DMS 273 treated with DMSO at 0.1 percent for 48 hours (cell line): ENCODE data around the gene VPS13A.

Experiments
- DNase-seq: peaks from one replicate; lab custom pipeline; 2025; lab: John Stamatoyannopoulos, UW

Gene VPS13A

DNA sequence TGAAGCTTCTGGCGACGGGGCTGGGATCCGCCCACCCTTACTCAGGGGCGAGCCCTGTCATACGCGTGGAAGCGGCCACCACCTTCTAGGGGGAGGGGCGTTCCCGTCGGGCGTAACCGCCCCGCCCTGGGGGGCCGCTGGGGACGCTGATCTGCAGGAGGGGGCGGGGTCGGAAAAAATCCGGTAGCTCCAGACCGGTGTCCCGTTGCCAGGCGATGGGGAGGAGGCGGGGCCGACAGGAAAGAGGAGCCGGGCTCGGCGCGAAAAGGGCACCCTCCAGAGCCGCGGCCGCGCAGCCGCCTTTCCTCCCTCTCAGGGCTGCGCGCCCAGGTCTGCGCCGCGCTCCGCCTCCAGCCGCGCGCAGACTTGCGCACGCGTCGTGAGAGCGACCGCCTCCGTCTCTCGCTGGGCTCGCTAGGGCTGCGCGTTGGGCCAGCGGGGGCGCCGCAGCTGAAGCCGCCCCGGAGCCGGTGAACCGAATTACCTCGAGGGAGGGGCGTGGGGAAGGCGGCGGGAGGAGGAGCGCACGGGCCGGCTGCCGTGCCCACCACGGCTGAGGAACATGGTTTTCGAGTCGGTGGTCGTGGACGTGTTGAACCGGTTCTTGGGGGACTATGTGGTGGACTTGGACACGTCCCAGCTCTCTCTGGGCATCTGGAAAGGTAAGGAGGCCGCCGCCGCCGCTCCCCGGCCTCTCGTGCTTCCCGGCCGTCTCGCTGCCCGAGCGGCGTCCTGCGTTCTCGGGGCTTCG, at the start of gene VPS13A:
Gene VPS13A, plus strand, starts transcription at position 392 of the 751 bp plus-strand sequence. Its CDS starts 171 bp downstream, at position 563.
- DNase-seq: peak; percentile 84

DNA sequence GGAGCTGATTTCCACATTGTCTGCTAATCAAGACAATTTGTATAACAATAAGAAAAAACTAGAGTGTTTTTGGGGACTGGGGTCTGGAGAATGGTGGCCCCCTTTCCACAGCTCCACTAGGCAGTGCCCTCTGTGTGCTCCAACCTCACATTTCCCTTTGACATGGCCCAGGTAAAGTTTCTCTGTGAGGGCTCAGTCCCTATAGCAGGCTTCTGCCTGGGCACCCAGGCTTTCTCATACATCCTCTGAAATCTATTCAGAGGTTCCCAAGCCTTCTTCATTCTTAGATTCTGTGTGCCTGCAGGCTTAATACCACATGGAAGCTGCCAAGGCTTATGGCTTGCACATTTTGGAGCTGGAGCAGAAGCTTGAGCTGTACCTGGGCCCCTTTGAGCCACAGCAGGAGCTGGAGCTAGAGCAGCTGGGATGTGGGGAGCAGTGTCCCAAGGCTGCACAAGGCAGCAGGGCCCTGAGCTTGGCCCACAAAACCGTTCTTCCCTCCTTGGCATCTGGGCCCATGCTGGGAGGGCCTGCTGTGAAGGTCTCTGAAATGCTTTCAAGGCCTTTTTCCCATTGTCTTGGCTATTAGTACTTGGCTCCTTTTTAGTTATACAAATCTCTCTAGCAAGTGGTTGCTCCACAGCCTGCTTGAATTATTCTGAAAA, 49.1 kb upstream of the VPS13A start:
- DNase-seq: no peak

DNA sequence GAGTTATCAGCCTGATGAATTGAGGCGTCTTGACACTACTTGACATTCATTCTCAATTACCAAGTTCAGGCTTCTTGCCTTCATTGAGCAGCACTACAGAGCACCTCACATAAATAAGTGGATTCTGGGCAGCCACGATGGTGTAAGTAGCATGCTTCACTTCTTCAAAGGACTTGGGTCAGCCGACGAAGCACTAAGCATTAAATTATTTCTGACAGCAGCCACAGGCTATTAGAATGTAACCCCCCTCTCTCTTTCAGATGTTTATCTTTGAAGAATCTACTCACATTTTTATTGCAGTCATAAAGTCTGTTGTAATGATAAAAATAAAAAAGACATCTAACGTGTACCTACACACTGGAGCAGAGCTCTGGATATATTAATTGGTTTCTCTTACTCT, 45.9 kb upstream of the VPS13A start:
- DNase-seq: no peak

DNA sequence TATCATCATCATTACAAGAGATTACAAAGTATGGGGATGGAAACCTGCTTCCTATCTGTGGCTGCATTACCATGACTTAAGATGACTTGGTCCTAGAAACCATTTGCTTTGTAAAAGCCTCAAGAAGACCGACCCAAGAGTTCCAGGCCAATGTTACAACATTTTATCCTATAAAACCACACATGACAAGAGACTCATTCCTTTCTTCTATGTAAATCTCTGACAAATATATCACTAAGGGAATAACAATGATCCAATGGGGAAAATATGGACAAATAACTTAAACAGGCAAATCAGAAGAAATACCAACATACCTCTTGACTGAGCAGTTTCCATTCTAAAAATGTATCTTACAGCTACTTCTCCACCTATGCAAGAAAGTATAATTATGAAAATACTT, 44.3 kb upstream of the VPS13A start:
- DNase-seq: no peak

DNA sequence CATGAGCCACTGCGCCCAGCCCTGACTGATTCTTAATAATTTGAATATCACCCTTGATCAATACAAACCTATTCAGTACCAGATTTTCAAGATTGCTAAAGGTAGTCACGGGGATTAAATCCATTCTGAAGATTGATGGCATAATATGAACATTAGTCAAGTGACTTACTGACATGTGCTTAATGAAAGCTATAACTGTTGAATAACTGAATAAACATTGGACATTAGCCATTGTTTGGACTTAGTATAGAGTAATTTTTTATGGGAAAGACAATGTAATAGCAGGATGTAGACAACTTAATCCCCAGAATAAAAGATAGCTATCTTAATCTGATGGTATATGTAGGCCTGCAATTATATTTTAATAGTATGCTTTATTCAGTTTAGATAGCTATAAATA, 35.0 kb upstream of the VPS13A start:
- no peak for DNase-seq

DNA sequence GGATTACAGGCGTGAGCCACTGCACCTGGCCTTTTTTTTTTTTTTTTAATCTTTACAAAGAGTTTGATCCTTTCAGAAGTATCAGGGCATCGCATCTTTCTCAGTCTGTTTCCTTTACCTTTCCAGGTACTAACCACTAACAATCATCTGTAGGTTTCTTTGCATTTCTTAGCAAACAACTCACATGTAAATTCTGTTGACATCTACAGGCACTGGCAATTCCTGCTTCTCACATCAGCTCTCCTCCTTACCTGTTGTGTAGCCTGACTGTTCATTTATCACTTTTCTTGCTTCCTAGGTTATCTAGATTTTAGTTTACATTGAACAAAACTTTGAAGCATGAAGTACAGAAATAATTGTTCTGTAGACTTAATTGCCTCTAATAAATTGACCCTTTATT, 27.5 kb upstream of the VPS13A start:
- no peak for DNase-seq

DNA sequence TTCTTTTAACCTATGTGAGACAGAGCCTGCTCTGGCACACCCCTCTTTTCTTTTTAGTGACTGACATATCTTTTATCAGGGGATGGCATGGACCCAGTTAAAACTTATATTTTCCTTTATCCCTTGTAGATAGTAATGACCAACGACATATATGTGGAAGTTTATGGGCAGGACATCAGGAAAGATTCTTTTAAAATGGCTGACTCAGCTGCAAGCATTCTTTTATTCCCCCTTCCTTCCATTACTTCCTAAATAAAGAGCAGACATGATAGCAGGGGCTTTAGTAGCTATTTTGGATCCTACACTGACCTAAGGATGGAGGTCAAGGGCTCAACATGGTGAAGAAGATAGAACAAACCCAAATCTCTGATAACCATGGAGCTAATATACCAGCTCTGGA, 25.0 kb upstream of the VPS13A start:
- no peak for DNase-seq

DNA sequence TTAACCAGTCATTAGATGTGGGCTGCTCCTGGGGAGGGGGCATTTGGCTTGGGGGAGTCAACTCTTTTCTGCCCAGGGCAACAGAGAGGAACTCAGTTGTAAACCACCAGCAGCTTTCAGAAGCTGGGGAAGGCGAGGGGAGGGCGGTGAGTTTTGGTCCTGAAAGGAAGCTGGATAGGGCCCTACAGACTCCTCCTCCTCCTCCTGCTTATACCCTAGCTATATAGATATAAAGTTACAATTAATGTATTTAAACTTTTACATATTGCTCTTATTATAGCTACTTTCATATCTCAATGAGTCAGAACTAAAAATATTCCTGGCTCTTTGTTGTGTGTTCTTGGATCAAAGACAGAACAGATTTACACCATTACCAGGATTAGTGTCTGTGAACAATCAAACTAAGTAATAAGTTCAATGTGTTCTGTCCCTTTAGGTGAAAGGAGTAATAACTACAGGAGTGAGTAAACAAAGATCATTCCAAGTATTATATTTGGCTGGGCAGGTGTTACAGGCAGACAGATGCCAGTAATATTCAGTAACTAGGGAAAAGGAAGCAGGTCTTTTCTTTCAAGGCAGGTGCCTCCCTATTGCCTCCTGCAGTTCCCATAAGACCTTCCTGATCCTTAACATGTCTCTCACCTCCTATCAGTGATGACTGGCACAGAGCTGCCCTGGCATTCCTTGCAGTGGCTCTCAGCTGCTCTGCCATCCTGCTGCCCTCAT, 20.5 kb upstream of the VPS13A start:
- no peak for DNase-seq

DNA sequence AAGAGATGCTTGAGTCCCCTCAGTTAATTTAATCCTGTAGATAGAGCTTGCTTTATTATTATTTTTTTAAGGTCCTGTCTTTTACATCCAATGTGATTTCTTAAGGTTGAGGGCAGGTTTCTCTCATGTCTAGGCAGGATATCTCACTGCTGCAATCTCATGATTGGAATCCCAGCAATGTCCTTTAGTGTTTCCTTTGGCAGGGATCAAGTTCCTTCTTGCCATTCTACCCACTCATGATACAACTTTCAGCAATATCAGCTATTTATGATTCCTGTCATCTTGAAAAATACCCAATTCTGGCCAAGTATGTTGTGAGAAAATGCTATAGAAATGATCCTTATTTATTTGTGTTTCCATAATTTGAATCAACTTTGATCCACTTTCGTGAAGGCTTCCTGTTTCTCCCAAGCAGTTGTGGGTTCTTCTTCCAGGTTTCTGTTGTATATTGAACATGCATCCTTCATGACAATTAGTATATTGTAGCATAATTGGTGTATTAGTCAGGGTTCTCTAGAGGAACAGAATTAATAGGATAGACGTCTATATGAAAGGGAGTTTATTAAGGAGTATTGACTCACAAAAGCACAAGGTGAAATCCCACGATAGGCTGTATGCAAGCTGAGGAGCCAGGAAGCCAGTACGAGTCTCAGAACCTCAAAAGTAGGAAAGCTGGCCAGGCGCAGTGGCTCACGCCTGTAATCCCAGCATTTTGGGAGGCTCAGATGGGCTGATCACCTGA, 18.4 kb upstream of the VPS13A start:
- no peak for DNase-seq

DNA sequence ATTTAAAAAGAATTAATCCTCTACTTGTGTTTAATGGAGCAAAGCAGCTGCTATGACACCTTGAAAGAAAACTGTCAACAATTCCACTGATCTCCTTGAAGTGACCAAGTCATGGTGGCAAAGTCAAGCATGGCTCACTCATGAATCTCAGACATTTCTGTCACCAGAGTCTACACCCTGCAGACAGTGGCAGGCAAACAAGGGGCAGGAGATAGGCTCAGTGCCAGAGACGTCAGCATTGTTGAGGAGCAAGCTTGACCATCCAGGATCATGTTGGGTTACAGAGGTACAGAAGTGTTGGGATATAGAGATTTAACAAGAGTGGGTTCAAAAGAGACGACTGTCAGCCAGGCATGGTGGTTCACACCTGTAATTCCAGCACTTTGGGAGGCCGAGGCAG, 16.1 kb upstream of the VPS13A start:
- DNase-seq: no peak

DNA sequence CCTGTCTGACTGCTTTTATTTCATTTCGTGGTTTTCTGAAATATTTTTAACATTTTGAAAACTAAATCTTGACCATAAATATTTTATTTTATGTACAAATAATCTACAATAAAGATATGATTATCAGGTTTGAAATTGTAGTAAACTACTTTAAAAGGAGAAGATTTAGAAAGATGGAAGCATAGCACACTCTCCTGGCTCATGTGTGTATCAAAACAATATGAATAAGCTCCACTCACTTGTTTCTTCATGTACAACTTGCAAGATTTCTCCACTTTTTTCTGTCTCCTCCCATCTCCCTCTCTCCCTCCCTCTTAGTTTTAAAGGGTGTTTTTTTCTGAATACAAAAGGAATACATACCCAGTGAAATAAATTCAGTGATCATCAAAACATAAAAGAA, 15.4 kb upstream of the VPS13A start:
- DNase-seq: no peak

DNA sequence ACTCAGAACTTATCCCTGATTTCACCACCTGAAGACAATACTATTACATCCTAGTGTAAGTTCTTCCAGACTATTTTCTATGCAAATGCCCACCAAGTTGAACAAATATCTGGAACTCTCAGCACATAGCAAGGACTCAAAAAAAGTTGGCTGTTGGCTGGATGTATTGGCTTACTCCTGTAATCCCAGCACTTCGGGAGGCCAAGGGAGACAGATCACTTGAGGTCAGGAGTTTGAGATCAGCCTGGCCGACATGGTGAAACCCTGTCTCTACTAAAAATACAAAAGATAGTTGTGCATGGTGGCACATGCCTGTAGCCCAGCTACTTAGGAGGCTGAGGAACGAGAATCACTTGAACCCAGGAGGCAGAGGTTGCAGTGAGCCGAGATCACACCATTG, 15.0 kb upstream of the VPS13A start:
- no peak for DNase-seq

DNA sequence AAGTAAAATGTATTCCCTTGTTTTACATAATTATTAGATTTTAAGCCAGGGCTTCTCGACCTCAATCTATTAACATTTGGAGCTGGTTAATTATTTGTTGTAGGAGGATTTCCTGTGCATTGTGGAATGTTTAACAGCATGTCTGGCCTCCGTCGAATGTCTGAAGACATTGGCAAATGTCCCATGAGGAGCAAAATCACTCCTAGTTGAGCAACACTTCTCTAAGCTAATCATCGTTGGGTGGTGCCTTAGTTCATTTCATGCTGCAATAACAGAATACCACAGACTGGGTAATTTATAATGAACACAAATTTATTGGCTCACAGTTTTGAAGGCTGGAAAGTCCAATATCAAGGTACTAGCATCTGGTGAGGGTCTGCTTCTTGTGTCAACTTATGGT, 13.4 kb upstream of the VPS13A start:
- no peak for DNase-seq

DNA sequence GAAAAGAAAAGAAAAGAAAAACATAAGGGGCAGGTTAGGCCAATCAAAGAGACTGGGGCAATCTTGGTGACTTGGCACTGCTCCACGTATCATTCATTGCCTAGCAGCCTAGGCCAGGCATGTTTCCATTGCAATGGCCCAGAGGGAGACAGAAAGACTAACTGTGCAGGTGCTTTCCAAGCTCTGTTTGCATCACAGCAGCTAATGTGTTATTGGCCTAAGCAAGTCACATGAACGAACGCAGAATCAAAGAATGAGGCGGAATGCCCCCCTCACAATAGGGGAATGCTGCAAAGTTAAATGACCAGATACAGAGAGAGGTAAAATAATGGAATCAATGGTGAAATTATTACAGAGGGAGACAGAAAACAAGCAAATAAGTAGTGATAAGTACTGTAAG, 11.1 kb upstream of the VPS13A start:
- DNase-seq: no peak

DNA sequence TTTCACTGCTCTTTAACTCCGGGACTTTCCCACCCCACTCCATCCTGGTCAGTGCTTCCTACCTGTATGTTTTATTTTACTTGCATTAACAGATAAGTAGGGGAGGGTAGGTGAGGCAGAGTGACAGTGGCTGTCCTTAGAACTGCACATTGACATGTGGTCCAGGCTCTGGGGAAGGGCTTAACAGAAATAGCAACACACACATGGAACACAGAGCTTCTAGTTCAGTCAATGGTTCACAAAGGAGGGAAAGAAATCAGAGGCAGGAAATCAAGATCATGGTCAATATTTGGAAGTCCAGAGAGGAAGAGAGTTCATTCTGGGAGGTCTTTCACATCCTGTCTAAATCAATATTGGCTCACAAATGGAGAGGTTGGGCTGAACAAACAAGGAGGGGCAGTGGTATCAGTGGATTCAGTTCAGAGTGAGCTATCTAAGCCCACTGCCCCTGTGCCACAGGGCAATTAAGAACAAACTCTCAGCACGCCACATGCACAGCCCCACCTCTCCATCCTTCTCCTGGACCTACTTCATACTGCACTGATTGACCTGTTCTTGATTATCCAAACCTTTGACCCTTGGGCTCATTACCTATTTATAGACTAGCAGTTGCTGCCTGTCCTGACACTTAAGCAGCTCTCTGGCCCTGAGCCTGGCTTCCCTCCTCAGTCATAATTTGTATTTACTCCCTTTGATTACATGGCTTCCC, 6.2 kb upstream of the VPS13A start:
- DNase-seq: no peak

DNA sequence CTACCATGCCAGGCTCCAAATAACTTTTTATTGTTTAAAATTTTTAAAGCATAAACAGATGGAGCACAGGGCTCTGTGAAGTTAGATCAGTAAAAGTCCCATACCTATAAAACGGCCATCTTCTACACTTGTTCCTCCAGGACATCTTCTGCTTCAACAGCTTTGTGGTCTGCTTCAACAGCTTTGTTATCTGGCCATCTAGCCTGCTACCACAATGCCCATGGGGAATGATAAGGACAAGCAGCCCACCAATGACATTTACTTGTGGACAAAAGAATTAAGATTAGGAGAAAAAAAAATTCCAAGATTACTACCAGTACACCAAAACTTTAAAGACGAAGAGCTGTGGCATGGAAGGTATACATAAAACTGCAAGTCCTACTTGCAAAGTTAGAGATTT, 2.2 kb upstream of the VPS13A start:
- no peak for DNase-seq

DNA sequence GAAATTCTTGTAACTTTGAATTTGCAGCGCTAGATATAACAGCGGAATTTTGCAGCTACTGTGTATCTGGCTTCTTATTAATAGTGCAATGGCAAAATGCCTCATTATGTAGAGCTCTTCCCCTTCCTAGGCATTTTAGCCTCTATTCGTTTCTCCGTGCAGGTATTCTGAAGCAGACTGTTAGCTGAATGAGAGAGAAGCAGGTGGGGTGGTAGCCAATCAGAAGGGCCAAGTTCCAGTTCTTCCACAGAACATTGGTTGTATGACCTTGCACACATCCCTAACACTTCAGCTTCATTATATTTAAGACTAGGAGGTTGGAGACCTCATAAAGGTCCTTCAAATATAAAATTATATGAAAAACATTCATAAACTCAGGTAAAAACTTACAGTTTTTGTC, 1.2 kb upstream of the VPS13A start:
- no peak for DNase-seq

DNA sequence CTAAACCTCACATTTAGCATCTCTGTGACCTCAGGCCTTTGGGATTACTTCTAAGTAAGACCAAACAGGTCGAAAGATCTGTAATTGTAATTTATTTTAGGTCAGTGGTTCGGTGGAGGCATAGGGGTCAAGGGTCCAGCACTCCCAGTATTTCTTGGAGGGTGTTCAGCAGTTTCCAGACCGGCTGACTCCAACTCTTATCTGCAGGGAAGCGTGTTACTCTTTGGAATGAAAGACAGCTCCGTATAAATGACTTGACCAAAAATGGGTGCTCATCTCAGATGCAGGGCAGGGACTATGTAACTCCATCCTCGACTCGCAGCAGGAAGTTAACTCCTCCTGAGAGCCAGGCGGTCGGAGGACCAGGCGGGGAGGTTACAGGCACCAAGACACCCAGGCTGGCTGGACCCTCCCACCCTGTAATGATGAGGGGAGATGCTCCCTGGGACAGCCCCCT, 620 bp upstream of the VPS13A start:
- DNase-seq: no peak

DNA sequence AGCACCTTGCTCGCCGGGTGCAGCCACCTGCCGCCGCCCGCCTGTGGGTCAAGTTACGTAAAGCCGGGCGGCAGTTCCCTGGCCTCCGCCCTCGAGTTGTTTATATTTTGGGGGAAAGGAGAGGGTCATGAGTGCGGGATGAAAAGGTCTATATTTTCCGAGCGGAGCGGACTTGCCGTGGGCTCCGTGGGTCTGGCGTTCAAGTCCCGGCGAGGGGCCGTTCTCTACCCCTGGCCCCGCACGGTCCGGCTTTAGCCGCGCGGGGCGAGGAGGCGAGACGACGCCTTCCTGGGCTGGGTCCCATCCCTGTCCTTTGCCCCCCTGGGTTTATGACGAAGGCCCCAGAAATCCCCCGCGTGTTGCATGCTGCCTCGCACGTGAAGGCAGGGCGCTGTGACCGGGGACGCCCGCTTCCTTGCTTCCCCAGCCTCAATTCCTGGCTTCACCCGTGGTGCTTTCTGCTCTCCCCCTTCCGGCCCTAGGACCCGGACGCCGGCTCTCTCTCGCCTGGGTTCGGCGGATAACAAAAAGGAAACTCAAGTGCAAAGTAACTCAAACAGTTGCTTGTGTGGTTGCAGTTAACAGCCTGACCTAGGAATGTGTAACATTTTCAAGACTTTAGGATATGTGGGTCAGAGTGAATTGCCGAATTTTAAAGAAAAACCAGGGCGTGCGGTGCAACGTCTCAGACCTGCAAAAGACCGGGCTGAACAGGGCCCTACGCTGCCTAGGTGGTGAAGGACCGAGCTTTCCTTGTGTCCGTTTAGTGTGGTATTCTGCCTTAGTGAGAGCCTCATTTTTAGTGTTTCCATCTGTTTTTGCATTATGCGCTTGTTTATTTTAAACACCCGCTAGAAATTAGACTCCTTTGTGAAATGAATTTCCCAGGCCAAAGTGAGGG, 810 bp downstream of the VPS13A start:
- no peak for DNase-seq

DNA sequence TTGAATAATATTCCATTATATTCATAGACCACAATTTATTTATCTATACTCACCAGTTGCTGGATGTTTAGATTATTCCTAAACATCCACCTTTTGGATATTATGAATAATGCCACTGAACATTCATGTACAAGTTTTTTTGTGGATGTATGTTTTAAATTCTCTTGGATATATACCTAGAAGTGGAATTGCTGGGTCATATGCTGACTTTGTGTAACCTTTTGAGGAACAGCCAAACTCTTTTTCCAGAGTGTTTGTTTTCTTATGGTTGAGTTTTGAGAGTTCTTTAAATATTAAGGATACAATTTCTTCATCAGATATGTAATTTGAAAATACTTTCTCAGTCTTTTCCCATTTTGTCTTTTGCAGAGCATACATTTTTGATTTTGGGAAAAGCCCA, 2.7 kb downstream of the VPS13A start:
- no peak for DNase-seq

DNA sequence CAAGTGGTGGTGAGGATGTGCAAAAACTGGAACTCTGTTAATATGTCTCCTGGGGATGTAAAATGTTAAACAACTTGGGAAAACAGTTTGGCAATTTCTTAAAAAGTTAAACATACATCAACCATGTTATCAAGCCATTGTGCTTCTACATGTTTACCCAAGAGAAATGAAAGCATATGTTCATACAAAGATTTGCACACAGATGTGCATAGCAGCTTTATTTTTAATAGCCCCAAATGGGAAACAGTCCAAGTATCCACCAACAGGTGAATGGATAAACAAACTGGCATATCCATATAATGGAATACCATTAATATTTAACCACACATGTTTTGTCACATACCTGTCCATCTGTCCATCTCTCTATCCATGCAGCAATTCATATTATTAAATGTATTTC, 6.2 kb downstream of the VPS13A start:
- no peak for DNase-seq
